ENCODE data around the gene WDR4. TPM values are rescaled to one million over a fixed set of nuclear protein-coding genes. Genes with fewer than 3 reads are reported as not detected.
"Not testable (repeated sequence)": the region's sequence is repeated elsewhere in the genome, so short reads cannot be mapped to it uniquely, and the experiment has no call there.

WDR4 gene
- total and polyA plus RNA-seq, 8 donors, result 10.3 to 30.7 (median 12.2) TPM

DNA sequence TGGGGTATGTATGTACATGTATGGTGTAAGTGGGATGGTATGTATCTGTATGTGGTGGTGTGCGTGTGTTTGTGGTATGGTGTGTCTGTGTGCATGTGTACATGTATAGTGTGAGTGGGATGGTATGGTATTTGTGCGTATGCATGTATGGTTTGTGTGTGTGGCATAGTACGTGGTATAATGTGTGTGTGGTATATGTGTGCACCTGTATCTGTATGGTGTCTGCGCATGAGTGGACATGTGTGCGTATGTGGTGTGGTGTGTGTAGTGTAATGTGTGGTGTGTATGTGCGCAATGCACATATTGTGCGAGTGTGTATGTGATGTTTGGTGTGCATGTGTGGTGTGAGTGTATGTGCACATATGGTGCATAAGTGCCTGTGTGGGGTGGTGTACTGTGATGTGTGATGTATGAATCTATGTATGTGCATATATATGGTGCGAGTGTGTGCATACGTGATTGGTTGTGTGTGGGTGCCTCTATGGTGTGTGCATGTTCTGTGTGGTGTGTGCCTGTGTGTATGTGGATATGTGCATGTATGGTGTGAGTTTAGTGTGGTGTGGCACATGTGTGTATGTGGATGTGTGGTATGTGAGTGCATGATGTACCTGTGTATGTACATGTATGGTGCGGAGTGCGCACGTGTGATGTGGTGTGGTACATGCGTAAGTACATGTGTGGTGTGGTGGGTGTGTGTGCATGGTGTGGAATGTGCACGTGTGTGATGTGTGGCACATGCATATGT is 38.8 kb downstream of the WDR4 start:
- intact Hi-C loops (cut with DNase I), result no loop called here
- ATAC-seq (no peak), DNase-seq (no peak)
- TF ChIP-seq, protein P1, sequence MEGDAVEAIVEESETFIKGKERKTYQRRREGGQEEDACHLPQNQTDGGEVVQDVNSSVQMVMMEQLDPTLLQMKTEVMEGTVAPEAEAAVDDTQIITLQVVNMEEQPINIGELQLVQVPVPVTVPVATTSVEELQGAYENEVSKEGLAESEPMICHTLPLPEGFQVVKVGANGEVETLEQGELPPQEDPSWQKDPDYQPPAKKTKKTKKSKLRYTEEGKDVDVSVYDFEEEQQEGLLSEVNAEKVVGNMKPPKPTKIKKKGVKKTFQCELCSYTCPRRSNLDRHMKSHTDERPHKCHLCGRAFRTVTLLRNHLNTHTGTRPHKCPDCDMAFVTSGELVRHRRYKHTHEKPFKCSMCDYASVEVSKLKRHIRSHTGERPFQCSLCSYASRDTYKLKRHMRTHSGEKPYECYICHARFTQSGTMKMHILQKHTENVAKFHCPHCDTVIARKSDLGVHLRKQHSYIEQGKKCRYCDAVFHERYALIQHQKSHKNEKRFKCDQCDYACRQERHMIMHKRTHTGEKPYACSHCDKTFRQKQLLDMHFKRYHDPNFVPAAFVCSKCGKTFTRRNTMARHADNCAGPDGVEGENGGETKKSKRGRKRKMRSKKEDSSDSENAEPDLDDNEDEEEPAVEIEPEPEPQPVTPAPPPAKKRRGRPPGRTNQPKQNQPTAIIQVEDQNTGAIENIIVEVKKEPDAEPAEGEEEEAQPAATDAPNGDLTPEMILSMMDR (IDR thresholded peaks at IDR 0.05), result no peak
- Histone ChIP-seq H3K4me3 (no peak overlapping the region), H3K27me3 (no peaks in the 10 kb centered on the region), H3K27ac (no peak overlapping the region), H3K36me3 (peaks cover 0 to 68% of the 10 kb centered on the region in 2 donors), H3K9me3 (no peaks in the 10 kb centered on the region), H3K4me1 (peaks cover 0 to 4% of the 10 kb centered on the region in 2 donors)

DNA sequence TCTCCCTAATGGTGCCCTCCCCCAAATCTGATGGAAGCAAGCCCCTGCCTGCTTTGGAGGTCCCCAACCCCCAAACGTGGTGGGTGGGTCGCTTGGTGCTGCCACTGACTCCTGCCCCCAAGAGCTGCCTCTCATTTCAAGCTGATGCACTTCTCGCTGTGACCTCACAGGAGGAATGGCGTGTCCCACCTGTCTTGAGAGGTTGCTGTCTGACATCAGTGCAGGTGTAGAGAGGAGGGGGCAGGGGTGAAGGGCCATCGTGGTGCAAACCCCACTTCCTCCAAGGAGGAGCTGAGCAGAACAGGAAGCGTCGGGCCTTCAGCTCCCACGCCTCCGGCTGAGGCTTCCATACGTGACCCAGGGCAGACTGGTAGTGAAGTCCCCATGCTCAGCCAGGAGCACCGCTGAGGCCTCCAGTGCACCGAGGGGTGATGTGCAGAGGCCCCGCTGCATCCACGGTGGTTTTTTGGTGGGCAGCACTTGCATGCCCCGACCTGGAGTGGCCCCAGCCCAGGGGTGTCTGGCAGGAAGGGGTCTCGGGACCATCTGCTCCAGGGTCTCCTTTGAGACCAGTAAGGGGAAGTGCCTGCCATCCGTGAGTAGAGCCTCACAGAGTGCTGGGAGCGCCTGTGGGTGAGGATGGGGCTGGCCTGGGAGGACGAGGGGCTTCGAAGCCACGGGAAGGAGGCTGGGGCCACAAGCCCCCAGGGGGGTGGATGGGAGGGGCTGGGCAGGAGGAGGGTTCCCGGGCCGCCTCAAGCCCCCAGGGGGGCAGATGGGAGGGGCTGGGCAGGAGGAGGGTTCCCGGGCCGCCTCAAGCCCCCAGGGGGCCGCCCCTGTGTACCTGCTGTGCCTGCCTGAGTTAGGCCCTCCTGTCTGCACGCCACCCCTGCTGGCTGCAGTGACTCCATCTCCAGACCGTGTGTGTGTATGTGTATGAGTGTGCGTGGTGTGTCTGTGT is 39.8 kb downstream of the WDR4 start:
- peaks cover 0 to 58% of the 10 kb centered on the region in 2 donors for H3K36me3 ChIP-seq
- TF ChIP-seq, protein P1 (IDR thresholded peaks at IDR 0.05), result no peak
- ATAC-seq (no peak), DNase-seq (no peak)
- H3K4me3 ChIP-seq, result no peak overlapping the region
- H3K9me3 ChIP-seq, result no peaks in the 10 kb centered on the region
- intact Hi-C loops (cut with DNase I), result no loop called here
- no peaks in the 10 kb centered on the region for H3K4me1 ChIP-seq
- H3K27me3 ChIP-seq, result no peaks in the 10 kb centered on the region
- no peak overlapping the region for H3K27ac ChIP-seq

DNA sequence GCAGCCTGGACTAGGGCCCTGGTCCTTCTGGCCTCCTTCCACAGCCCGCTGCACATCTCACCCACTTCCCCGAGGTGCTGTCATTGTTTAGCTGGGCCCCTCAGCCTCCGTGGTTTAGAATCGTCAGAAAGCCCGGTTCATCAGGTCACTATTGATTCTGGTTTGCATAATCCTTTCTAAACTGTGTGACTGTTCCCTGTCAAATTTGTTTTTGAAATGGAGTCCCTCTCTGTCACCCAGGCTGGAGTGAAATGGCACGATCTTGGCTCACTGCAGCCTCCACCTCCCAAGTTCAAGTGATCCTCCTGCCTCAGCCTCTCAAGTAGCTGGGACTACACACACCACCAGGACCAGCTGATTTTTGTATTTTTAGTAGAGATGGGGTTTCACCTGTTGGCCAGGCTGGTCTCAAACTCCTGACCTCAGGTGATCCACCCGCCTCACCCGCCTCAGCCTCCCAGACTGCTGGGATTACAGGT is 41.1 kb downstream of the WDR4 start:
- H3K4me3 ChIP-seq; H3K9me3 ChIP-seq; ATAC-seq; H3K27ac ChIP-seq; H3K27me3 ChIP-seq; H3K4me1 ChIP-seq; DNase-seq; intact Hi-C loops (cut with DNase I): not testable (repeated sequence)
- peaks cover 0 to 45% of the 10 kb centered on the region in 2 donors for H3K36me3 ChIP-seq

DNA sequence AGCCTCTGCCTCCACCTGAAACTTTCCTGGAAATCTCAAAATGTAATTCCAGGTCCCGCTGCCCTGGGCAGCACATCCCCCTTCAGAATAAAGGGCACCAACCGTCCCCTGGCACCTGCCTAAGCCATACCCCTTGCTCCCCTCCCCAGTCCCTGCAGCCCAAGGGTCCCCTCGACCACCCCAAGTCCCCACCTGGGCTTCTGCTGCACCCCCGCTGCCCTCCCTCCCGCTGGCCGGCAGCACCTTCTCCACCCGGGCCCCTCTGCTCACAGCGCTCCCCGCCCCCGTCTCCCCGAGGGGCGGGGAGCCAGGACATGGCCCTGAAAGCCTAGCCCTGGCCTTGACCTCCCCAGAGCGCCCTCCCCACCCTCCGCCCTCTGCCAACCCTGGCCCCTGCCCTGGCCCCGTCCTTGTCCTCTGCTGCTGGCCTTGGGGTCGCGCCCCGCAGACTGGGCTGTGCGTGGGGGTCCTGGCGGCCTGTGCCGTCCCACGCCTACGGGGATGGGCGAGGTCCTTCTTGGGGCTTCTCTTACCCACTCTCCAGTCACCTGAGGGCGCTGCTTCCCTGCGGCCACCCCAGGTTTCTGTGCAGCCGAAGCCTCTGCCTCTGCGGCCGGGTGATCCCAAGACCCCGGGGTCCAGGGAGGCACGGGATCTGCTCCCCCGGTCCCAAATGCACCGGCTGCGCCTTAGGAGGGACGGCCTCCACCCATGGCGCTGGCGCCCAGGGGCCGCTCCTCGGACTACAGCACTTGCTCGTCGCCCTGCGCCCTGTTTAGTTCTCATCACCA is 41.7 kb downstream of the WDR4 start:
- TF ChIP-seq, protein P1 (IDR thresholded peaks at IDR 0.05), result no peak
- DNase-seq (no peak), ATAC-seq (no peak)
- peaks cover 0 to 39% of the 10 kb centered on the region in 2 donors for H3K36me3 ChIP-seq
- no peak overlapping the region for H3K4me3 ChIP-seq
- no peaks in the 10 kb centered on the region for H3K9me3 ChIP-seq
- no peak overlapping the region for H3K27ac ChIP-seq
- intact Hi-C loops (cut with DNase I), result no loop called here
- peaks cover 0 to 14% of the 10 kb centered on the region in 2 donors for H3K27me3 ChIP-seq
- peaks cover 0 to 6% of the 10 kb centered on the region in 2 donors for H3K4me1 ChIP-seq

DNA sequence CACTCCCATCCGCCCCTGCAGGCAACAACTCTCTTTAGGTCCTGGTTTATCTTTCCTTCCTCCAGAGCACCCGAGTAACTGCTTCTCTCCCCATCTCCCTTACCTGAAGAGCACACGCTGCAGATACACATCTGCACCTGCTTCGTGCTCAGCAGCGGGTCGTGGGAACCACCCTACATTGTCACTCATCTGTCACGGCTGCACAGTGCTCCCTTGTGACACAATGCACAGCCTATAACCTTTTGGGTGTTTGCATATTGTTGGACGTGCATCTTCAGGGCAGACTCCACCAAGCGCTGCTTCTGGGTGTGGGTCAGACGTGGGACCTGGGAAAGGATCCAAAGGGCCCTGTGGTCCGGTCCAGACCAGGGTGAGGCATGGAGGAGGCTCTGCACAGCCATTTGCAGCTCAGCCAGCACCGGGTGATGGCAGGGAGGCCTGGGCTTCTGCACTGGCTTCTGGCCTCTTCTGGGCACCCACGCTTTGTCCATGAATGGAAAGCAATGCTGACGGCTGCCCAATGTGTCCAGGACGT is 42.5 kb downstream of the WDR4 start:
- DNase-seq, result no peak
- intact Hi-C loops (cut with DNase I), result no loop called here

More for the DNA sequence above, 42.5 kb downstream of the WDR4 start:
- TF ChIP-seq, protein P1 (IDR thresholded peaks at IDR 0.05), result no peak
- Histone ChIP-seq H3K27me3 (peaks cover 0 to 22% of the 10 kb centered on the region in 2 donors), H3K27ac (no peak overlapping the region), H3K36me3 (peaks cover 0 to 32% of the 10 kb centered on the region in 2 donors), H3K4me1 (peaks cover 0 to 7% of the 10 kb centered on the region in 2 donors), H3K4me3 (no peak overlapping the region), H3K9me3 (no peaks in the 10 kb centered on the region)
- no peak for ATAC-seq
